ENCODE measurements around the gene SKAP2.

SKAP2 gene

DNA sequence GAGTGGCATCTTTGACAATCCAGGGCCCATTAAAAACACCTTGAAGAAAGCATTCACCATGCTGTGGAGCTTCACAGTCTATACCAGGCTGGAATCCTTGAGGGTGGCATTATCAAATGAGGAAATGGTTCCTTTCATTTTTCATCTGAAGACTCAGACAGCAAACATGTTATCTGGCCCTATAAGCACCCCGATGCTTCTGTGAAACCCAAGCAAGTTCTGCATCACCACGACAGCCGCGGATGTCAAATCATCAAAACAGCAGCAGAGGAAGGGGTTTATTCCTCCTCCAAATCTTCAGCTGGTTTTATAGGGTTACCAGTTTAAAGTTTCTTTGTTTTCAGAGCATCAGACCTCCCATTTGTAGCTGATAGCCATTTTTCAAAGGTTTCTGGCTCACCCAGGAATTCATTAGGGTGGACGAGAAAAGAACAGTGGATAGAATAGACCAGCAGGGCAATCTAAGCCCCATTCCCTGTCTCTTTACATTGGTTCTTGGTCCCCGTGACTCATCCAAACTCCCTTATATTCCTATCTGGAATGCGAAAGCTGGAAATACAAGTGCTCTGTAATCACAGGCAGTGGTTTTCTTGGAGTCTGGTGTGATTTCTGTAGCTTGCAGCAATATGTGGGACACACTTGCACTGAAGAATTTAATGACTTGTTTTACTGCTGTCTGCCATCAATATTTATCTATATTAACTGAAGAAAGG is 217.9 kb downstream of the SKAP2 start:
- Histone ChIP-seq H3K27ac (no peak overlapping the region), H3K4me3 (ENCODE audit: low read depth, low read length) (no peak overlapping the region), H3K36me3 (no peaks in the 10 kb centered on the region), H3K27me3 (ENCODE audit: insufficient read depth, low read depth, severe bottlenecking) (no peaks in the 10 kb centered on the region), H3K9me3 (ENCODE audit: severe bottlenecking) (no peaks in the 10 kb centered on the region)
- DNase-seq = no peak
- TF ChIP-seq CTCF (IDR thresholded peaks at IDR 0.05; ENCODE audit: low read depth, low read length) = no peak

DNA sequence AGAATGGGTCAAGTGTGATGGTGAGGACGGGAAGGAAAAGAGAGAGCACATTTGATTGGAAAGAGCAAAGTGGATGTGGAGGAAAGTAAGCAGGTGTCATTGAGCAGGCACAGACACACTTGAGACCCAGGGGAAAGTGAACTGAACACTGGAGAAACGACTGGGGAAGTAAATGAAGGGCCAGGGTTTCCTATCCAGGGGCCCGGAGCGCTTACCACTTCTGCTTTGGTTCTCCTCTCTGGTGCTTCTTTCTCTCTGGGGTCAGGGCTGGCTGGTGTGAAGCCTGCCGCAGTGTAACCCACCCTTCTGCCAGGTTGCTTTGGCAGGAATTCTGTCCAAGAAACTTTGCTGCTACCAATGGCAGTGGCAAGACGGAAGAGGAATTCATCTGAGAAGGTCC is 219.3 kb downstream of the SKAP2 start:
- no peak overlapping the region for H3K4me3 ChIP-seq (ENCODE audit: low read depth, low read length)
- no peaks in the 10 kb centered on the region for H3K27me3 ChIP-seq (ENCODE audit: insufficient read depth, low read depth, severe bottlenecking)
- H3K9me3 ChIP-seq (ENCODE audit: severe bottlenecking) = no peaks in the 10 kb centered on the region
- no peak for TF ChIP-seq CTCF (IDR thresholded peaks at IDR 0.05; ENCODE audit: low read depth, low read length)
- DNase-seq = no peak
- H3K27ac ChIP-seq = no peak overlapping the region
- H3K36me3 ChIP-seq = no peaks in the 10 kb centered on the region

- Histone ChIP-seq H3K36me3 (no peaks in the 10 kb centered on the region), H3K9me3 (ENCODE audit: severe bottlenecking) (no peaks in the 10 kb centered on the region), H3K4me3 (ENCODE audit: low read depth, low read length) (no peak overlapping the region), H3K27me3 (ENCODE audit: insufficient read depth, low read depth, severe bottlenecking) (no peaks in the 10 kb centered on the region), H3K27ac (no peak overlapping the region)
- DNase-seq = no peak
- no peak for TF ChIP-seq CTCF (IDR thresholded peaks at IDR 0.05; ENCODE audit: low read depth, low read length)
These were observed 222.0 kb downstream of the SKAP2 start for GRCh38 chr7:26642416-26642815.

DNA sequence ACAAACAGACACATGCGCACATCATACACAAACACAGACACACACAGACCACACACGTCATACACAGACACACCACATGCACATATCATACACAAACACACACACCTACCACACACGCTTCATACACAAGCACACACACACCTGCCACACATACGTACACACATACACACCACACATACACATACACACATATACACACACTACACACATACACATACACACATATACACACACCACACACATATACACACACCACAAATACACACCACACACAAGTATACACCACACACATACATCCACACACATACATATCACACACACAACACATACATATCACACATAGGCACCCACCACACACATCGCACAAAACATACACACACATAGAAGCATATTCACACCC is 224.7 kb downstream of the SKAP2 start:
- no peak for DNase-seq
- Histone ChIP-seq H3K4me3 (ENCODE audit: low read depth, low read length) (no peak overlapping the region), H3K27ac (no peak overlapping the region), H3K36me3 (no peaks in the 10 kb centered on the region), H3K9me3 (ENCODE audit: severe bottlenecking) (no peaks in the 10 kb centered on the region), H3K27me3 (ENCODE audit: insufficient read depth, low read depth, severe bottlenecking) (no peaks in the 10 kb centered on the region)
- no peak for TF ChIP-seq CTCF (IDR thresholded peaks at IDR 0.05; ENCODE audit: low read depth, low read length)

- Histone ChIP-seq H3K4me3 (ENCODE audit: low read depth, low read length) (no peak overlapping the region), H3K36me3 (no peaks in the 10 kb centered on the region), H3K27me3 (ENCODE audit: insufficient read depth, low read depth, severe bottlenecking) (no peaks in the 10 kb centered on the region), H3K27ac (no peak overlapping the region), H3K9me3 (ENCODE audit: severe bottlenecking) (no peaks in the 10 kb centered on the region)
- no peak for DNase-seq
- TF ChIP-seq CTCF (IDR thresholded peaks at IDR 0.05; ENCODE audit: low read depth, low read length) = no peak
These were observed 225.3 kb downstream of the SKAP2 start for GRCh38 chr7:26639111-26639510.

- Histone ChIP-seq H3K27me3 (ENCODE audit: insufficient read depth, low read depth, severe bottlenecking) (no peaks in the 10 kb centered on the region), H3K36me3 (no peaks in the 10 kb centered on the region), H3K4me3 (ENCODE audit: low read depth, low read length) (no peak overlapping the region), H3K9me3 (ENCODE audit: severe bottlenecking) (no peaks in the 10 kb centered on the region), H3K27ac (no peak overlapping the region)
- TF ChIP-seq CTCF (IDR thresholded peaks at IDR 0.05; ENCODE audit: low read depth, low read length) = no peak
- no peak for DNase-seq
These were observed 226.2 kb downstream of the SKAP2 start for GRCh38 chr7:26638140-26638539.

Measured in WERI-Rb-1 (cell line).